Measurements from ENCODE around the gene VGLL2.

The VGLL2 gene

GRCh38 chr6:117253785-117254184 is 11.6 kb upstream of the VGLL2 start:
- TF ChIP-seq, protein P1, sequence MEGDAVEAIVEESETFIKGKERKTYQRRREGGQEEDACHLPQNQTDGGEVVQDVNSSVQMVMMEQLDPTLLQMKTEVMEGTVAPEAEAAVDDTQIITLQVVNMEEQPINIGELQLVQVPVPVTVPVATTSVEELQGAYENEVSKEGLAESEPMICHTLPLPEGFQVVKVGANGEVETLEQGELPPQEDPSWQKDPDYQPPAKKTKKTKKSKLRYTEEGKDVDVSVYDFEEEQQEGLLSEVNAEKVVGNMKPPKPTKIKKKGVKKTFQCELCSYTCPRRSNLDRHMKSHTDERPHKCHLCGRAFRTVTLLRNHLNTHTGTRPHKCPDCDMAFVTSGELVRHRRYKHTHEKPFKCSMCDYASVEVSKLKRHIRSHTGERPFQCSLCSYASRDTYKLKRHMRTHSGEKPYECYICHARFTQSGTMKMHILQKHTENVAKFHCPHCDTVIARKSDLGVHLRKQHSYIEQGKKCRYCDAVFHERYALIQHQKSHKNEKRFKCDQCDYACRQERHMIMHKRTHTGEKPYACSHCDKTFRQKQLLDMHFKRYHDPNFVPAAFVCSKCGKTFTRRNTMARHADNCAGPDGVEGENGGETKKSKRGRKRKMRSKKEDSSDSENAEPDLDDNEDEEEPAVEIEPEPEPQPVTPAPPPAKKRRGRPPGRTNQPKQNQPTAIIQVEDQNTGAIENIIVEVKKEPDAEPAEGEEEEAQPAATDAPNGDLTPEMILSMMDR (IDR thresholded peaks at IDR 0.05), result no peak
- Histone ChIP-seq H3K27me3 (no peaks in the 10 kb centered on the region), H3K4me3 (ENCODE audit: low read depth in 1 of 2, low read length in 1 of 2) (no peak overlapping the region), H3K36me3 (no peaks in the 10 kb centered on the region), H3K4me1 (ENCODE audit: control insufficient read depth in 1 of 2, insufficient read depth in 1 of 2, low read depth in 1 of 2, low read length in 1 of 2) (no peaks in the 10 kb centered on the region), H3K27ac (no peak overlapping the region), H3K9me3 (no peaks in the 10 kb centered on the region)

- TF ChIP-seq, protein P1 (IDR thresholded peaks at IDR 0.05), result no peak
- peaks cover 80% of the 10 kb centered on the region for H3K27me3 ChIP-seq
- no peak overlapping the region for H3K27ac ChIP-seq
- H3K36me3 ChIP-seq, result no peaks in the 10 kb centered on the region
- no peak overlapping the region for H3K4me3 ChIP-seq (ENCODE audit: low read depth in 1 of 2, low read length in 1 of 2)
- H3K4me1 ChIP-seq (ENCODE audit: control insufficient read depth in 1 of 2, insufficient read depth in 1 of 2, low read depth in 1 of 2, low read length in 1 of 2), result no peaks in the 10 kb centered on the region
- H3K9me3 ChIP-seq, result no peaks in the 10 kb centered on the region
Measured at GRCh38 chr6:117262799-117263198, 2.6 kb upstream of the VGLL2 start.

DNA sequence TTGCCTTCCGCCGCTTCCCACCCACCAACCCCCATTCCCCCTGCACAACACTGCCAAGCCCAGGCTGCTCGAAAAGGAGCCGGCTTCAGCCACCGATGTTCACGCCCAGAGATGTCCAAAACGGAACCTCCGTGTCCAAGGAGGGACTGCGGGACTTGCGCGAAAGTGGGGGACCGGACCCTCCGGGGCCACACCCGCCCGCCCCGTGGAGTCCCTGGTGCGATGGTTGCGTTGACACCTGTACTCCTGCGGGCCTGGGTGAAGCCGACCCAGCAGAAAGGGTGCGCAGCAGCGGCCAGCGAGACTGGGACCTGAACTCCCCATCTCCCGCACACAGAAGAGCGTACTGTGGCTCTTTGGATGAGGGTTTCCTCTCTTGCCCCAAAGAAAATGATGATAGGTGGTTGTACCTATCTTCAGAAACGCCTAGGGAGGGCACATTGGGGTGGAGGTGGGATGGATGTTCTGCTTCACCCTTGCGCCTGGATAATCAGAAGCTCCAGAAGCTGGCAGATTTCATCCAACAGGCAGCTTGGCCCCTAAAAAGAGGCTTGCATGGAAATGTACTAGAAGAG is 1.9 kb upstream of the VGLL2 start:
- Histone ChIP-seq H3K9me3 (no peaks in the 10 kb centered on the region), H3K4me1 (ENCODE audit: control insufficient read depth in 1 of 2, insufficient read depth in 1 of 2, low read depth in 1 of 2, low read length in 1 of 2) (no peaks in the 10 kb centered on the region), H3K27ac (no peak overlapping the region), H3K36me3 (no peaks in the 10 kb centered on the region), H3K4me3 (ENCODE audit: low read depth in 1 of 2, low read length in 1 of 2) (no peak overlapping the region), H3K27me3 (peaks cover 87% of the 10 kb centered on the region)
- TF ChIP-seq, protein P1 (IDR thresholded peaks at IDR 0.05), result no peak

- TF ChIP-seq, protein P1 (IDR thresholded peaks at IDR 0.05), result no peak
- H3K9me3 ChIP-seq, result no peaks in the 10 kb centered on the region
- H3K4me1 ChIP-seq (ENCODE audit: control insufficient read depth in 1 of 2, insufficient read depth in 1 of 2, low read depth in 1 of 2, low read length in 1 of 2), result no peaks in the 10 kb centered on the region
- no peaks in the 10 kb centered on the region for H3K36me3 ChIP-seq
- H3K27me3 ChIP-seq, result peaks cover 96% of the 10 kb centered on the region
- H3K27ac ChIP-seq, result no peak overlapping the region
- H3K4me3 ChIP-seq (ENCODE audit: low read depth in 1 of 2, low read length in 1 of 2), result no peak overlapping the region
Measured at GRCh38 chr6:117264369-117264691, 1.0 kb upstream of the VGLL2 start.

GRCh38 chr6:117264692-117265409 is 507 bp upstream of the VGLL2 start:
- TF ChIP-seq, protein P1 (IDR thresholded peaks at IDR 0.05), result no peak
- H3K9me3 ChIP-seq, result no peaks in the 10 kb centered on the region
- H3K4me3 ChIP-seq (ENCODE audit: low read depth in 1 of 2, low read length in 1 of 2), result no peak overlapping the region
- H3K4me1 ChIP-seq (ENCODE audit: control insufficient read depth in 1 of 2, insufficient read depth in 1 of 2, low read depth in 1 of 2, low read length in 1 of 2), result no peaks in the 10 kb centered on the region
- no peaks in the 10 kb centered on the region for H3K36me3 ChIP-seq
- H3K27me3 ChIP-seq, result peaks cover 100% of the 10 kb centered on the region
- no peak overlapping the region for H3K27ac ChIP-seq
